HTR-8/SVneo (cell line): ENCODE data around the gene MARCHF3.
"Not testable (repeated sequence)": the region's sequence is repeated elsewhere in the genome, so short reads cannot be mapped to it uniquely, and the experiment has no call there.

Source experiments
- DNase-seq: peaks from one replicate; pipeline ENCODE4 v3.0.0; 2011; ENCODE audit warnings: low spot score, mixed read lengths; ENCODE audit not compliant: insufficient read length
- FAIRE-seq: peaks from 2 replicates; lab custom pipeline; 2011; peaks lifted over from hg19 to GRCh38; lab: Jason Lieb, UNC

MARCHF3 gene

DNA sequence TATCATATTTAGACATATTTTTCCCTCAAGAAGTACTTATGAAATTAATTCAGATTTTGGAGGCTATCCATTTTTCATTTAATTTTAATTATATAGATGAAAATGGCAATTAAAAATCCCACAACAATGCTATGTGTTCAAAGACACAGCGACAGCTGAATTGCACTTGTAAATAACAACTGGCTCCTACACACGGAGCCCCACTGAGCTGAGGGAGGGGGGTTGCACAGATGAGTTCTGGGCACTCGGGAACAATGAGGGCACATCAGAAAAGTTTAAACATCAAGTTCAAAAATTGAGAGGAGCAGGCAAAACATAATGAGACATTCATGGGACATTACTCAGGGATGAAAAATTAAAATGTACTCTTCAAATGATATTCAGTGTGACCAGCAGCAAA, 104.9 kb downstream of the MARCHF3 start:
- no peak for FAIRE-seq

DNA sequence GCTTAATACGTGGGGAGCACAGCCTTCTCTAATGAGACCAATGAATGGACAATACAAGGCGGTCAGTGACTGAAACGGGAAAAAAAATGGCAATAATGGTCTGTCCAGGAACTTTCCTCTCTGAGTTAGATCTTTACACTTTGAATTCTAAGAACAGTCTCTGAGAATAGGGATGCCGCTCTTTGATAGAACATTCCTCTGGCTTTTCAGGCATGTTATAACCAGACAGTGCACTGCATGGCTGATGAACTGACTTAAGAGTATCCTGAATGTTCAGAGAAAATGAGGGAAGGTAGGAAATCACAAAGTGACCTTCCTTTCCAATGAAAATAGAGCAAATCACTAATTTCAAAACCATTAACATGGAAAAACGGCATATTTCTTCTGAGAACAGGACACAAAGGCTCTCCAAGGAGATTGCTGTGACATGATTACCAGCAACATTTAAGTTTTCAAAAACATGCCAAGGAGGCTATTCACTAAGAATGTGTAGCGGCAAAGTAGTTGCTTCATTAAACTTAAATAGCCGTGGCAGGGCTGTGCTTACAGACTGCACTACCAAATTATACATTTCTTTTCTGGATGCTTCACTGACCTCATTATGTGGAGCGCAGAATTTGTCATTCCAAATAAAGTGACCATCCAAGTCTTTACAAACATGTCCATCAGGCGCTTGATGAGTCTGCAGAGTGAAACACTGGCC, 105.9 kb downstream of the MARCHF3 start:
- FAIRE-seq (no peak), DNase-seq (no peak)

More for the DNA sequence above, 104.9 kb downstream of the MARCHF3 start:
- no peak for DNase-seq

DNA sequence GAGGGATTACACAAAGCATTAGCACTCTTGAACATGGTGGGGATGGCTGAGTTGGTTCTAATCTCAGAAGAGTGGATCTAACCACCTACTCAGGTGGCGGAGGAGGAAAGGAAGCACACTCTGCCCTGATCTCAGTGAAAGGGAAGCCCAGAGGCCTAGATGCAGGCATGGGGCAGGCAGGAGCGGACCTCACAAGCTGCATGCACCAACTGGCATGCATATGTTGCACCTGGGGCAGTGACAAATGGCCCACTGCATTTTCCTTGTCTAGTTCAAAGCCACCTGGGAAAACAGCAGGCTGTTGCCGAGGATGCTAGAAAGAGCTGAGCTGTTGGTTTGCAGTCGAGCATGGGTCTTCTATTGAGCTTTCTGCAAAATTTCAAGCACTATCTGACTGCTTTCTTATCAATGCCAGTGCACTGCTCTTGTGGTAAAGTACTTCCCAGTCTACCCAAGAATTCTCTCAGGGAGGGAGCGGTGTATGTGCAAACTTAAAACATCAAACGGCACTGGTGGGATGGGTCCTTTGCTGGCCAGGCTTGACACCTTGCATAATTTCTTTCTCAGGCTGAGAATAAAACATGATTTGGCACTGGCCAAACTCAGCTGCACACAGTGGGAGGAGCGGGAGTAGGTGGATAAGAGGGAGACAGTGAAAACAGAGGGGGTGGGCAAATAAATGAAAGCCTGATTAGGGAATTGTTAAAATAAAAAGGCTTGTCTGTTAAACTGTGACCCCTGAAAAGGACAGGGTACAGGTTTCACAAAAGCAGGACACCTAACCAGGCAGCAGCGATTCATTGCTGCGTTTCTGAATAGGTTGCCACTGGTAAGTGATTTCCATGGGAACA, 108.9 kb downstream of the MARCHF3 start:
- FAIRE-seq (no peak), DNase-seq (no peak)

DNA sequence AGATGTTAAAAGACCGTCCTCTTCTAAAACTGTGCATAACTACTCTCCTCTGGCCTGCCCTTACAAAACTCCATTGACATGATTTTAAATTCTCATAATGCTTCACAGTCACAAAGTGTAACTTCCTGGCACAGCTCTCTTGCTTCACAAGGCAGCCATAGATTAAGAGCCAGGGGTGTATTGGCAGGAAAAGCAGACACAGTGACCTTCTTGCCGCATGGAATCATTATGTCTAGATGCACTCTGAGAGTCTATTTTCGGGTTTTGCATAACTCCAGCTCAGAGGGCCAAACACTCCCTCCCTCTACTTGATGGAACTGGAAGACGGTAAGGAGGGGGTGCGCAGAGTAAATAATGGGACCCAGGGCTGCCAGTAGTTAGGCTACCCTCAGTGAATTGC, 110.1 kb downstream of the MARCHF3 start:
- no peak for DNase-seq
- no peak for FAIRE-seq

DNA sequence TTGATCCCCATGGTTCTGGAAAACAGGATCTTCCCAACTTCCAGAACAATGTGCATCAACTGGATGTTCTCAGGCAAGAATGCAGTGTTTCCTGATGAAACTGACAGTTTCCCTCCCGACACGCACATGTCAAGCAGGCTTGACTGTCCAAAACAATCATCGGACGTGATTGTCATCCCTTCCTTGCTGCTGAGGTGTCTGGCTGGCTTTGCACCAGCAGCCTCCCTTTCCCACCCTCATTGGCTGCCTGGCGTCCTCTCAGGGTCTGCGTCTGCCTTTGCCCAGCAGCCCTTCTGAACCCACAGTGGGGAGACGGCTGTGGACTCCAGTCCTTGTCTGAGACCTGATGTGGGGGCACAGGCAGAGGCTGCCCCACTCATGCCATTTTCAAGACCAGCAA, 110.8 kb downstream of the MARCHF3 start:
- FAIRE-seq, result peak; percentile 44
- no peak for DNase-seq

DNA sequence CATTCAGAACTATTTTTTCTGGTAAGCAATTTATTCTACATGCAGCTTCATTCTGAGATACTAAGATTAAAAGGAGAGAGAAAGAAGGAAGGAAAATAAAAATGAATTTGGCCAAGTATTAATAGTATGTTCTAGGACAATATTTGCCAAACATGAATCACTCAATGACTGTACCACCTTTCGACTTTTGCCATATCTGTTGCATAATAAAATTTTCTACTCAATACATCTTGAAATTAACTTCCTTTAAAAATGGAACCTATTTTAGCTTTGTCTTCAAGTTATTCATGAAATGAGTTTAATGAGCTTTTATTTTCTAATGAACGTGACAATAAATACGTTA, 111.8 kb downstream of the MARCHF3 start:
- no peak for FAIRE-seq
- no peak for DNase-seq

DNA sequence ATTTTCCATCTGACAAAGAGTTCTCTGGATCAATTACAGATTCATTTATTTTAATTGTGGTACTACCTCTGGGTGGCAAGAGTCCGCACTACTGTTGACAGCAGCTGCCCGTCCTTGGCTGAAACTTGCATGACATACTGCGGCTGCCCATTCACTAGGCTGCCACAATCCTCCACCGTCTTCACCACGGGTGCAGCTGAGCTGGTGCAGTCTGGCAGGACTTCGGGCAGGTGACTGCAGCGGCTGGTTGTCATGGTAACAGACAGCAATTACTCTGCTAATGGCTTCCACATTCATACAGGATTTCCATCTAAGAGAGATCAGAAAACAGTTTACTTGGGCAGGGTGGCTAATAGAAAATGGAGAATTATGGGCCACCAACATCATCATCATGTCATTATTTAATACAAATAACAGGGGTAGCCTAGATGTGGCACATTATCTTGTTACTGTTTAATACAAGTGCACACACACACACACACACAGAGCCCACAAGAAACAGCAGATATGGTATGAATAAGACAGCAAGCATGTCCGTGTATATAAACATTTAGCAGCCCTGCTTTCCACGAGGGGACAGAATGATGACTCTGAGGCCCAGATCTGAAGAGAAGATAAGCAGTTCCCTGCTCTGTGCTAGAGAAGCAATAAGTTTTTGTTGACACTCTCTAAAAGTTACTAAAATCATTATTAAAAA, 112.3 kb downstream of the MARCHF3 start:
- no peak for DNase-seq
- FAIRE-seq, result no peak

DNA sequence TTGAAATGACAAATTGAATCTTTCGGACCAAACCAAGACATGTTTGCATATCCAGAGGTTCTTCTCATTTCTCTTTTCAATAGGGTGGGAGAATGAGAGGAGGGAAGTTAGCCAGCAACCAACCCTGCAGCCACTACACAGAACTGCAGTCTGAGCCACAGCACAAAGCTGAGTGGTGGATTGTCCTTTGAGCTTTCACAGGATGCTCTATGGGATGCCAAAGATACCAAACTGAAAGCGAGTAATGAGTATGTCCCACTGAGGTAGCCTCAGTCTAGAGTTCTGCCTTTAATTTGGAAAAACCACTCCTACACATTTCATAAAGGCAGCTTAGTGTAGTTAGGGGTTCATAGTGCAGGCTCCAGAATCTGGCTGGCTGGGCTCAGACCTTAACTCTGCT, 114.9 kb downstream of the MARCHF3 start:
- DNase-seq (no peak), FAIRE-seq (no peak)

DNA sequence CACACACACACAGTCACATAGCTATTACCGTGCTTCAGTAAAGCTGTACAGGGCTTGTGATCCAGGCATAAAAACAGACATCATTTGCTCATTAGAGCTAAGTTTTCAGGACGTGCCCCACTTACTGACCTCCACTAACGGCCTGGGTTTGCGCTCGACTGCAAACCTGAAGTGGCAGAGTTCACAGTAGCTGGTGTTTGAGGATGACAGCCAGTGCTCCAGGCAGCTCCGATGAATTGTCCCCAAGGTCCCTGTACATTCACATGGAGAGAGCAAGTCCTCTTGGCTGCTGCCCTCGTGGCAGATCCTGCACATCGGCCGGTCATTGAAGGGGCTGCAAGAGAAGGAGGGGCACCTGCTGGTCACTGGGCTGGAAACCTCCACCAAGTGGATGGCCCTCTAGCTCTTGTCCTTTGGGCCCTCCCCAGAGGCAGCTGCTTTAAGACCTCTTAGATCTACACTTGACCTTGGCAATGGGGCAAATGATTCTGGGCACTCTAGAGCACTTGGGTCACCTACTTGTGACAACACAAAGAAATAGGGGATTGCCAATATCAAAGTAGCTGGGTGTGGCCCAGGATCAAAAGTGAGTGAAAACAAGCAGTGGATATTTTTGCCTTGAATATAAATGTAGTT, 115.4 kb downstream of the MARCHF3 start:
- no peak for FAIRE-seq

DNA sequence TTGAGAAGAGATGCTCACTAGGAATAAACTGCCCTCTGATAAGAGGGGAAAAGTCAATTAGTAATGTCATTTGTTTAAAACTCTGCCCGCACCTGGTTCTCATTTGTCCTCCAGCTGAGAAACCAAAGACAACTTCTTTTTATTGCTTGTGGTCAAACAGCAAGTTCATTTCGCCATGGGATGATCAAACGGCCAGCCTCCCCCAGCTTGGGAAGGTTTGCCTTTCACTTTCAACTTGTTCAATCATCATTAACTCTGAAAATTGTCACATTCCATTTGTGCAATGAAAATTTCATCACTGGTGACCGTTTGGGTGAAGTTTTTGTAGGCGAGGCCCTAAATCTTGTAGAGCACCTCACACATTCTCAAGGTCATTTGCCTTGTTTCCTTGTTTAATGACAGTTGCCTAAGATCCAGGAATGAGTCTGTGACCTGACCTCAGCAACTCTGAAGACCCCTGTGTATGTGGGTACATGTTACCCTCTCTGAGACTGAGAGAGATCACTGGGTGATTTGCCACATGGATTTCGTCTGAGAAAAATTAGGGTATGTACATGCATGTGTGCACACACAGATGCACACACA, 117.7 kb downstream of the MARCHF3 start:
- no peak for FAIRE-seq

More for the DNA sequence above, 115.4 kb downstream of the MARCHF3 start:
- DNase-seq, result no peak

DNA sequence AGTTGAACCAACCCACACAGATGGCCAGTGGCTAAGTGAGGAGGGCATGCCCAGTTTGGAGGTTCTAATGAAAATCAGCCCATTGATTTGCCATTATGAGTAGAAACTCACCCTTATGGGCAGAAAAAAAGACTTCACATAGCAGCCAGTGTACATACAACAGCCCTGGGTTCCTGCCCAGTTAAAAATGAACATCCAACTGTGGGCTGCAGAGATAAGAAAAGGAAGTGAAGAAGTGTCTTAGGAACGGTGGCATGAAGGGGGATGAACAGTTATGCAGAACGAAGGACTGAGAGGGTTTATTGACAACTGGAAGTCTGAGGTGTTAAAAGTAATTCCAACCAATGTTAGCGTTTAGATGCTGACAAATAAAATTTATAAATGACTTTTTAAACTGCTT, 118.4 kb downstream of the MARCHF3 start:
- no peak for FAIRE-seq
- no peak for DNase-seq

More for the DNA sequence above, 117.7 kb downstream of the MARCHF3 start:
- DNase-seq, result no peak

DNA sequence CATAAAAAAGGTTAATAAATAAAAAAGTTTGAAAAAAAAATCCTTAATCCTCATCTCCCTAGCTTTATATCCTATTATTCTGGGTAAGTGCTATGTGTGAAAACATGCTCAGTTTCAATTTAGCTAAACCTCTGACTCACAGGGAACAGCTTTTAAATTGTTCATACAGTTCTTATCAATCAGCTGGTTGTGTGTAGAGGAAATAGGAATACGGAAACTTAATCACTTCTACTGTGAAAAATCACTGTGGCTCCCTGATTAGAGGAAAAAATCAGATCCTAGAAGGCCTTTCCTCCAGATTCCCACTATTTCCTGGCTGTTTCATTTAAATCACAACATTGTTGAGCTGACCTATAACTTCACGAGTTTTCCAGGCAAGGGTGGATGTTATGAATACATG, 120.5 kb downstream of the MARCHF3 start:
- no peak for FAIRE-seq
- DNase-seq, result no peak

DNA sequence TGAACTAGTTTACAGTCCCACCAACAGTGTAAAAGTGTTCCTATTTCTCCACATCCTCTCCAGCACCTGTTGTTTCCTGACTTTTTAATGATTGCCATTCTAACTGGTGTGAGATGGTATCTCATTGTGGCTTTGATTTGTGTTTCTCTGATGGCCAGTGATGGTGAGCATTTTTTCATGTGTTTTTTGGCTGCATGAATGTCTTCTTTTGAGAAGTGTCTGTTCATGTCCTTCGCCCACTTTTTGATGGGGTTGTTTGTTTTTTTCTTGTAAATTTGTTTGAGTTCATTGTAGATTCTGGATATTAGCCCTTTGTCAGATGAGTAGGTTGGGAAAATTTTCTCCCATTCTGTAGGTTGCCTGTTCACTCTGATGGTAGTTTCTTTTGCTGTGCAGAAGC, 126.0 kb downstream of the MARCHF3 start:
- FAIRE-seq, DNase-seq: not testable (repeated sequence)

DNA sequence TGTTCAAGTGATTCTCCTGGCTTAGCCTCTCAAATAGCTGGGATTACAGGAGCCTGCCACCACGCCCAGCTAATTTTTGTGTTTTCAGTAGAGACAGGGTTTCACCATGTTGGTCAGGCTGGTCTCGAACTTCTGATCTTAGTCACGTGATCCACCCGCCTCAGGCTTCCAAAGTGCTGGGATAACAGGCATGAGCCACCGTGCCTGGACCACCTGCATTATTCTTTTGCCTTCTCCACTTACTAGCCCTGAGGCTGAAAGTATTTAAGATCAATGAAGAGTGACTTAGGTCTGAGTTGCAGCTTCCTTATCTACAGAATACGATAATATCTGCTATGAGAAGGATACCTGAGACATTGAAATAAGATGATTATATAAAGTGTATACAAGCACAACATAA, 129.6 kb downstream of the MARCHF3 start:
- DNase-seq (no peak), FAIRE-seq (no peak)

DNA sequence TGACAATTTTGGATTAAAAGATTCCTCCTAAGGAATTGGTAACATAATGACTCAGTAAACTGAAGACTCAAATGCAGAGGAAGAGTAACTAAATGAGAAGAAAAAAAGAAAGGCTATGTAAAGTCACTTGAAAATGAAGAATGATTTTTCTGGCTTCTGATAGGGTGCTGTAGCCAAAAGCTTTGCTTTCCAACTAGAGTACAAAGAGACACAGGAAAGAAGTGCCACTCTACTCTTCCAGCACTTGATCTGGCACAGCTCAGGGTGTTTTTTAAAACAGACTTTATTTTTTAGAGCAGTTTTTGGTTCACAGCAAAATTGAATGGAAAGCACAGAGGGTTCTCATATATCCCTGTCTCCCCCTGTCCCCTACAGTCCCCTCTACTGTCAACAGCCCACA, 130.9 kb downstream of the MARCHF3 start:
- no peak for FAIRE-seq
- no peak for DNase-seq

DNA sequence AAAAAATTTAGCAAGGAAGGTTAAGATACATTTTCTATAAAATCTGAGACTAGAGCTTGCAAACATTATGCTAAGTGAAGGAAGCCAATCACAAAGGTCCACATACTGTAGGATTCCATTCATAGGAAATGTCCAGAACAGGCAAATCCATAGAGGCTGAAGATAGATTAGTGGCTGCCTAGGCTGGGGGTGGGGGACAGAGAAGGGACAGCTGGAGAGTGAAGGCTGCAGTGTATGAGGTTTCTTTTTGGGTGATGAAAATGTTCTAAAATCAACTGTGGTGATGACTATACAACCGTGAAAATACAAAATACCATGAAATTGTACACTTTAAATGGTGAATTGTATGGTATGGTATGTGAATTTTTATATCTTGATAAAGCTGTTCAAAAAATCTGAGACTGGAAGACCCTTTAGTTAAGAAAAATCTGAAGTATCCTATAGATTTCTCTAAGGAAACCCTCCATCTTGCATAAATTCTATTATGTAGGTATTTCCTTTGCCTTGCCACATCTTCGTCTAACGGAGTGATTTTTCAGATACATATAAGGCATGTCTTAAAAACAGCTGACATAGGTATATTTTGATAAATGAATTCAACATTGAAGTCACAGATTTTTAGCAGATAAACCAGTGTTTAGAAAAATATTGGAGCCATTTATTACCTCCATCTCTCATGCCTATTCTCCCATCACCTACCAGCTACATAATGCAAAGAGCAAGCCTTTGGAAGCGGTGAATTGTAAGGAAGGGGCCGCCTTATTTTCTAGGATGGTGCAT, 132.3 kb downstream of the MARCHF3 start:
- no peak for FAIRE-seq
- no peak for DNase-seq

DNA sequence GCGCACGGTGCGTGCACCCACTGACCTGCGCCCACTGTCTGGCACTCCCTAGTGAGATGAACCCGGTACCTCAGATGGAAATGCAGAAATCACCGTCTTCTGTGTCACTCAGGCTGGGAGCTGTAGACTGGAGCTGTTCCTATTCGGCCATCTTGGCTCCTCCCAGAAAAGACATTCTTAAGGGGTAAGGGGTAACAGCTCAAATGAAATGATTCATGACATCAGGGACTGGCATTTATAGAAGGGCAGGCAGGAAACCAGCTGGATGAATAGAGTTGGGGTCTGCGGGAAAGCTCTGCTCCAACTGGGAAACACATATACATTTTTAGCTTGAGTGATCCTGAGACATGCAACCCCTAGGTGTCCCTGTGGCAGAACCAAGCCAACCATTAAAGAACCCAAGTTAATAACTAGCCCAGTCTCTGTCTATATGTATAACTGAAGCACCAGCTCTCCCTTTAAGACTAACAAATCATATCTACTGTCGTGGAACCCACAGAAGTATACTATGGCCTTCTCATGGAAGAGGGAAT, 134.1 kb downstream of the MARCHF3 start:
- no peak for DNase-seq
- FAIRE-seq, result no peak

DNA sequence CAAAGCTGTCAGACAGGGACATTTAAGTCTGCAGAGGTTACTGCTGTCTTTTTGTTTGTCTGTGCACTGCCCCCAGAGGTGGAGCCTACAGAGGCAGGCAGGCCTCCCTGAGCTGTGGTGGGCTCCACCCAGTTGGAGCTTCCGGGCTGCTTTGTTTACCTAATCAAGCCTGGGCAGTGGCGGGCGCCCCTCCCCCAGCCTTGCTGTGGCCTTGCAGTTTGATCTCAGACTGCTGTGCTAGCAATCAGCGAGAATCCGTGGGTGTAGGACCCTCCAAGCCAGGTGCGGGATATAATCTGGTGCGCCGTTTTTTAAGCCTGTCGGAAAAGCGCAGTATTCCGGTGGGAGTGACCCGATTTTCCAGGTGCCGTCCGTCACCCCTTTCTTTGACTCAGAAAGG, 134.6 kb downstream of the MARCHF3 start:
- not testable (repeated sequence) for FAIRE-seq, DNase-seq

DNA sequence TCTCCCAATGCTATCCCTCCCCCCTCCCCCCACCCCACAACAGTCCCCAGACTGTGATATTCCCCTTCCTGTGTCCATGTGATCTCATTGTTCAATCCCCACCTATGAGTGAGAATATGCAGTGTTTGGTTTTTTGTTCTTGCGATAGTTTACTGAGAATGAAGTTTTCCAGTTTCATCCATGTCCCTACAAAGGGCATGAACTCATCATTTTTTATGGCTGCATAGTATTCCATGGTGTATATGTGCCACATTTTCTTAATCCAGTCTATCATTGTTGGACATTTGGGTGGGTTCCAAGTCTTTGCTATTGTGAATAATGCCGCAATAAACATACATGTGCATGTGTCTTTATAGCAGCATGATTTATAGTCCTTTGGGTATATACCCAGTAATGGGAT, 139.9 kb downstream of the MARCHF3 start:
- not testable (repeated sequence) for DNase-seq, FAIRE-seq
